Measurements from ENCODE around the gene RALGDS.

- TF ChIP-seq, protein P1, sequence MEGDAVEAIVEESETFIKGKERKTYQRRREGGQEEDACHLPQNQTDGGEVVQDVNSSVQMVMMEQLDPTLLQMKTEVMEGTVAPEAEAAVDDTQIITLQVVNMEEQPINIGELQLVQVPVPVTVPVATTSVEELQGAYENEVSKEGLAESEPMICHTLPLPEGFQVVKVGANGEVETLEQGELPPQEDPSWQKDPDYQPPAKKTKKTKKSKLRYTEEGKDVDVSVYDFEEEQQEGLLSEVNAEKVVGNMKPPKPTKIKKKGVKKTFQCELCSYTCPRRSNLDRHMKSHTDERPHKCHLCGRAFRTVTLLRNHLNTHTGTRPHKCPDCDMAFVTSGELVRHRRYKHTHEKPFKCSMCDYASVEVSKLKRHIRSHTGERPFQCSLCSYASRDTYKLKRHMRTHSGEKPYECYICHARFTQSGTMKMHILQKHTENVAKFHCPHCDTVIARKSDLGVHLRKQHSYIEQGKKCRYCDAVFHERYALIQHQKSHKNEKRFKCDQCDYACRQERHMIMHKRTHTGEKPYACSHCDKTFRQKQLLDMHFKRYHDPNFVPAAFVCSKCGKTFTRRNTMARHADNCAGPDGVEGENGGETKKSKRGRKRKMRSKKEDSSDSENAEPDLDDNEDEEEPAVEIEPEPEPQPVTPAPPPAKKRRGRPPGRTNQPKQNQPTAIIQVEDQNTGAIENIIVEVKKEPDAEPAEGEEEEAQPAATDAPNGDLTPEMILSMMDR (IDR thresholded peaks at IDR 0.05) = no peak
- TF ChIP-seq POLR2A (IDR thresholded peaks at IDR 0.05) = no peak
Measured at GRCh38 chr9:133058550-133059320, 62.3 kb downstream of the RALGDS start.
